ENCODE results near the gene SEC22A.

SEC22A gene

GRCh38 chr3:123291404-123291803 lies 89.7 kb downstream of the SEC22A start:
- TF ChIP-seq CTCF (conservative IDR thresholded peaks at IDR 0.05; ENCODE audit: low read depth, low read length) = no peak
- no peak for DNase-seq (ENCODE audit: low read depth)
- no peak overlapping the region for H3K4me3 ChIP-seq (ENCODE audit: low read depth, low read length)

- no peak for TF ChIP-seq CTCF (conservative IDR thresholded peaks at IDR 0.05; ENCODE audit: low read depth, low read length)
- no peak for DNase-seq (ENCODE audit: low read depth)
- H3K4me3 ChIP-seq (ENCODE audit: low read depth, low read length) = no peak overlapping the region
Observed at GRCh38 chr3:123292321-123293310, 90.9 kb downstream of the SEC22A start.

- DNase-seq (ENCODE audit: low read depth) = no peak
- no peak overlapping the region for H3K4me3 ChIP-seq (ENCODE audit: low read depth, low read length)
- TF ChIP-seq CTCF (conservative IDR thresholded peaks at IDR 0.05; ENCODE audit: low read depth, low read length) = no peak
Observed at GRCh38 chr3:123294296-123294938, 92.7 kb downstream of the SEC22A start.

GRCh38 chr3:123295171-123295900 lies 93.6 kb downstream of the SEC22A start:
- H3K4me3 ChIP-seq (ENCODE audit: low read depth, low read length) = no peak overlapping the region
- no peak for DNase-seq (ENCODE audit: low read depth)
- TF ChIP-seq CTCF (conservative IDR thresholded peaks at IDR 0.05; ENCODE audit: low read depth, low read length) = no peak

GRCh38 chr3:123295901-123296250 lies 94.1 kb downstream of the SEC22A start:
- H3K4me3 ChIP-seq (ENCODE audit: low read depth, low read length) = no peak overlapping the region
- no peak for TF ChIP-seq CTCF (conservative IDR thresholded peaks at IDR 0.05; ENCODE audit: low read depth, low read length)
- no peak for DNase-seq (ENCODE audit: low read depth)

GRCh38 chr3:123296261-123296660 lies 94.5 kb downstream of the SEC22A start:
- no peak for DNase-seq (ENCODE audit: low read depth)
- H3K4me3 ChIP-seq (ENCODE audit: low read depth, low read length) = no peak overlapping the region
- no peak for TF ChIP-seq CTCF (conservative IDR thresholded peaks at IDR 0.05; ENCODE audit: low read depth, low read length)

Measured in choroid plexus epithelial cell (primary cell).